BJ (cell line): ENCODE measurements around the gene GDPD4. TPM values are rescaled to one million over a fixed set of nuclear protein-coding genes. Genes with fewer than 3 reads are reported as not detected.

Experiments used
- CTCF ChIA-PET: fragments of 350-600 bp; formaldehyde crosslinking; extraction: SDS; loops from one replicate; lab custom pipeline; 2021; ENCODE audit warnings: antibody characterized with exemption, inconsistent platforms; lab: Yijun Ruan, JAX
- POLR2A ChIA-PET: fragments of 300-600 bp; sonication (Branson Sonifier 250); formaldehyde crosslinking; extraction: SDS; loops from one replicate; lab custom pipeline; 2021; ENCODE audit warnings: antibody characterized with exemption; lab: Charles Lee
- DNase-seq: peaks from one replicate; pipeline ENCODE4 v3.0.0-alpha.2; 2011; ENCODE audit warnings: low read depth
- H3K27me3 ChIP-seq: 2 replicates; pipeline ENCODE4 v1.6.0; 2011; ENCODE audit warnings: low read length; ENCODE audit not compliant: control insufficient read depth, insufficient read depth
- H3K36me3 ChIP-seq: 2 replicates; pipeline ENCODE4 v1.5.1; 2011; ENCODE audit warnings: low read length; ENCODE audit not compliant: control insufficient read depth, insufficient read depth
- H3K4me3 ChIP-seq: 2 replicates; pipeline ENCODE4 v1.5.1; 2011; ENCODE audit warnings: low read depth, mild to moderate bottlenecking, control low read depth, low read length
- polyA plus RNA-seq: library from polyadenylated mRNA; depleted of rRNA; stranded (reverse); fragments of >200 nt; gene quantifications from 2 replicates; pipeline ENCODE4 v1.2.3, GENCODE V29; 2011
- TF ChIP-seq, protein P1 (sequence below): IDR thresholded peaks from 2 replicates; pipeline ENCODE4 v1.5.1; 2011; ENCODE audit warnings: low read depth, mild to moderate bottlenecking, control low read depth, inconsistent platforms, low read length, moderate library complexity; ENCODE audit not compliant: insufficient read depth

The GDPD4 gene
- polyA plus RNA-seq, 1 experiment, result not detected

DNA sequence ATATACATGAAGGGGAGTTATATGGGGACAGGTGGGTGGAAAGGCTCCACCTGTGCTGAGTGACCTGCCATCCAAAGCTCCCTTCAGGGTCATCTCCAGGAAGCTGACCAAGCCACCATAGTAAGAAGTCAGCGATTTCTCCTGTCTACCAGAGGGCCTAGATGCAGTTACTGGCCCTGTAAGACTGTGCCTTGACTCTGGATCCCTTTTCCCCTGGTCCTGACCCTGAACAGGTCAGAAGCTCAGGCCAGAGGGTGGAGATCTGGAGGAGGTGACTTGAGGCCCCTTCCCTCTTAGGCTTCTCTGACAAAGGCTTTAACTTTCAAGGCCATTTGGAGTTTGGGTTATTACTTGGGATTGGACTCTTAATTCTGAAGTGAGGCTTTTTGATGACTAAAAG lies 69.7 kb downstream of the GDPD4 start:
- H3K4me3 ChIP-seq, result no peak overlapping the region
- no peaks in the 10 kb centered on the region for H3K27me3 ChIP-seq
- CTCF ChIA-PET, result interaction anchor here (1.2 kb wide), 1 partner anchor 36 kb away, joined by 3 read pairs; no protein-coding TSS in a partner anchor
- TF ChIP-seq, protein P1, sequence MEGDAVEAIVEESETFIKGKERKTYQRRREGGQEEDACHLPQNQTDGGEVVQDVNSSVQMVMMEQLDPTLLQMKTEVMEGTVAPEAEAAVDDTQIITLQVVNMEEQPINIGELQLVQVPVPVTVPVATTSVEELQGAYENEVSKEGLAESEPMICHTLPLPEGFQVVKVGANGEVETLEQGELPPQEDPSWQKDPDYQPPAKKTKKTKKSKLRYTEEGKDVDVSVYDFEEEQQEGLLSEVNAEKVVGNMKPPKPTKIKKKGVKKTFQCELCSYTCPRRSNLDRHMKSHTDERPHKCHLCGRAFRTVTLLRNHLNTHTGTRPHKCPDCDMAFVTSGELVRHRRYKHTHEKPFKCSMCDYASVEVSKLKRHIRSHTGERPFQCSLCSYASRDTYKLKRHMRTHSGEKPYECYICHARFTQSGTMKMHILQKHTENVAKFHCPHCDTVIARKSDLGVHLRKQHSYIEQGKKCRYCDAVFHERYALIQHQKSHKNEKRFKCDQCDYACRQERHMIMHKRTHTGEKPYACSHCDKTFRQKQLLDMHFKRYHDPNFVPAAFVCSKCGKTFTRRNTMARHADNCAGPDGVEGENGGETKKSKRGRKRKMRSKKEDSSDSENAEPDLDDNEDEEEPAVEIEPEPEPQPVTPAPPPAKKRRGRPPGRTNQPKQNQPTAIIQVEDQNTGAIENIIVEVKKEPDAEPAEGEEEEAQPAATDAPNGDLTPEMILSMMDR, result no peak
- no peak for DNase-seq
- POLR2A ChIA-PET, result no interaction called here
- no peaks in the 10 kb centered on the region for H3K36me3 ChIP-seq

DNA sequence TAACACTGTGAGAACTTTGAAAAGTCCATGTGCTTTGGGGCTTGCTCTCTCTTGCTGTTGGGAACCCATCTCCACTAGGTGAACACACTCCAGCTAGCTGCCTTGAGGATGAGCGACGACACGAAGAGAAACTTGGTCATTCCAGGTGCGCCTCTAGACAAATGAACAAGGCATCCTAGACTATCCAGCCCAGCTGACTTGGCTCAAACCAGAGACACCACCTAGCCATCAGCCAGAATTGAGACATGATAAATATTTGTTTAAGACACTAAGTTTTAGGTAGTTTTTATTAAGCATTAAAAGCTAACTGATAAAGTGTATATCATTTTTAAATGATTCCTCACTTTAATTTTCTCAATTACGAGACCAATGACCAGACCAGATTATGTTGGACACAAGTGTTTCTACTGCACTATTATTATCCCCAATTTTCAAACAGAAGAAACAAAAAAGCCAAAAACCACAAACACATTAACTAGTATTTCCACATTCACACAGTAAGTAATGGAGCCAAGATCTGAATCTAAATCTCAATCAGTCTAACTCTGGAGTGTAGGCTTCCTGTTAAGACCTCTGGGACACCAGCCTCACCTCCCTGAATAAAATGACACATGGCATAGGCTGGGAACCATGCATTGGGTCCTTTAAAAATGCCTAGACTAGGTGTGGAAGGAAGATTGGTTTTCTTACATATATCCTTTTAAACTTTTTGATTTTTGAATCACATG lies 70.4 kb downstream of the GDPD4 start:
- TF ChIP-seq, protein P1, result no peak
- Histone ChIP-seq H3K36me3 (no peaks in the 10 kb centered on the region), H3K4me3 (no peak overlapping the region), H3K27me3 (no peaks in the 10 kb centered on the region)
- DNase-seq, result no peak
- ChIA-PET CTCF (interaction anchor here (1.9 kb wide), 1 partner anchor 43 kb away, joined by 5 read pairs; no protein-coding TSS in a partner anchor), POLR2A (no interaction called here)

DNA sequence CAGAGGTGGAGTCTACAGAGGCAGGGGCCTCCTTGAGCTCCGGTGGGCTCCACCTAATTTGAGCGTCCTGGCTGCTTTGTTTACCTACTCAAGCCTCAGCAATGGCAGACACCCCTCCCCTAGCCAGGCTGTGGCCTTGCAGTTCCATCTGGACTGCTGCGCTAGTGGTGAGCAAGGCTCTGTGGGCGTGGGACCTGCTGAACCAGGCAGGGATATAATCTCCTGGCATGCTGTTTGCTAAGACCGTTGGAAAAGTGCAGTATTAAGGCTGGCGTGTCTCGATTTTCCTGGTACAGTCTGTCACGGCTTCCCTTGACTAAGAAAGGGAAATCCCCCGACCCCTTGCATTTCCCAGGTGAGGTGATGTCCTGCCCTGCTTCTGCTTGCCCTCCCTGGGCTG lies 77.7 kb downstream of the GDPD4 start:
- TF ChIP-seq, protein P1, result no peak
- Histone ChIP-seq H3K27me3 (peaks cover 2% of the 10 kb centered on the region), H3K36me3 (no peaks in the 10 kb centered on the region), H3K4me3 (no peak overlapping the region)
- POLR2A ChIA-PET, result no interaction called here
- CTCF ChIA-PET, result interaction anchor here (1.2 kb wide), 1 partner anchor 36 kb away, joined by 4 read pairs; no protein-coding TSS in a partner anchor
- no peak for DNase-seq

DNA sequence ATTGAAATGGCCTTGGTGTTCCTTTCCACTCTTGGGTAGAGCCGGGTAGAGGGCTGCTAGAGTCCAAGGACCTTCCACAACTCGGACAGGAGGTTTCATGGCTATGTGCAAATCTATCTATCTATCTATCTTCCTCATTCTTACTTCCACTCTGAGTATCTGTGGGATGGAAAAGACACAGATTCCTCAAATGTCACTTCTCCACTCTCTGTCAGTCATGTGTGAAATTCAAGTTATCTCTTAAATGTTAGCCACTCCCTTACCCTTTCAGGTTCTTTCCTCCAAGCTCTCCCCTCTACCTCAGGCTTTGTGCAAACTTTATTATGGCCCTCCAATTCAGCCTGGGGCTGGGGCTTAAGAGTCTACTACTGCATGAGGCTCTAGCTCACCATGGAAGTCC lies 84.3 kb downstream of the GDPD4 start:
- Histone ChIP-seq H3K36me3 (no peaks in the 10 kb centered on the region), H3K27me3 (peaks cover 3% of the 10 kb centered on the region; the same call in 1 of the 2 replicates), H3K4me3 (no peak overlapping the region)
- no peak for DNase-seq
- TF ChIP-seq, protein P1, result no peak
- POLR2A ChIA-PET, result no interaction called here
- CTCF ChIA-PET, result no interaction called here

DNA sequence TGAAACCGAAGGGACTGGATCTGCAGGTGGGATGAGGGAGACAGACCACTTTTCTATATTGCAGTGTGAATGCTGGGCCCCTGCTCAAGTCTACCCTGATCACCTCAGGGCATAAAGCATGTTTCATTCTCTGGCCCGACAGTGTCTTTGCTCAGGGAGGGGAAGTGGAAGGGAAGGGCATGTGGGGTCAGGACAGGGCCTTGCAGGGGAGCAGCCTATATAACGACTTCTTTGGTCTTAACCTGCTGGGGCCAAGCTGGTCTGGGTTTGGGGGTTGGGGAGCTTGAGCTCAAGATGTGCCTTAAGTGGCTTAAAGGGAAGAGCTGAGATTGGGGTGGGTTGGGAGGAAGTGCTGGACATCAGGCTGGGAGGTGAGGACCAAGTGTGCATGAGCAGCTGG lies 86.4 kb downstream of the GDPD4 start:
- CTCF ChIA-PET, result no interaction called here
- TF ChIP-seq, protein P1, result no peak
- Histone ChIP-seq H3K4me3 (no peak overlapping the region), H3K36me3 (no peaks in the 10 kb centered on the region), H3K27me3 (peaks cover 5% of the 10 kb centered on the region)
- DNase-seq, result no peak
- POLR2A ChIA-PET, result no interaction called here
